Posterior cingulate gyrus (tissue), 11 donors: ENCODE results near the gene GHRH.
A peak's percentile ranks its signal among the peaks of the same experiment; 100 is the strongest.

ENCODE experiments used
- DNase-seq, 10 donors: peaks; one replicate each; pipeline versions ENCODE4 v3.0.0 to v3.0.0-alpha.2; 2020 to 2021; ENCODE audit warnings: mixed read lengths in 3 of 10
- intact Hi-C: fragments of 100-400 bp; cut with DNase I; formaldehyde crosslinking; loops from one replicate; pipeline ENCODE4 v1.15.1; 2023

Gene GHRH

GRCh38 chr20:37293301-37293943, 31.8 kb upstream of the GHRH start:
- intact Hi-C loops: no loop called here

GRCh38 chr20:37291724-37292126, 30.1 kb upstream of the GHRH start:
- intact Hi-C loops: no loop called here
- peak in 1 of 10 donors; percentile 14 for DNase-seq

More at GRCh38 chr20:37293301-37293943, 31.8 kb upstream of the GHRH start:
- peak in 1 of 10 donors; percentile 10 for DNase-seq

- DNase-seq: peak in 1 of 10 donors; percentile 41
- intact Hi-C loops: no loop called here
These were observed 28.7 kb upstream of the GHRH start for GRCh38 chr20:37290158-37290810.

- DNase-seq: peak in 1 of 10 donors; percentile 25
- intact Hi-C loops: no loop called here
These were observed 26.5 kb upstream of the GHRH start for GRCh38 chr20:37288091-37288490.

- DNase-seq: peak in 1 of 10 donors; percentile 43
- intact Hi-C loops: no loop called here
These were observed 24.2 kb upstream of the GHRH start for GRCh38 chr20:37285664-37286374.

GRCh38 chr20:37284691-37285161, 23.1 kb upstream of the GHRH start:
- DNase-seq: peak in 1 of 10 donors; percentile 57
- intact Hi-C loops: no loop called here

- intact Hi-C loops: no loop called here
- DNase-seq: no peak
These were observed 22.0 kb upstream of the GHRH start for GRCh38 chr20:37283530-37284195.

GRCh38 chr20:37282556-37282955, 20.9 kb upstream of the GHRH start:
- no peak for DNase-seq
- intact Hi-C loops: no loop called here

- intact Hi-C loops: no loop called here
- no peak for DNase-seq
These were observed 18.8 kb upstream of the GHRH start for GRCh38 chr20:37280403-37280802.

GRCh38 chr20:37279820-37280219, 18.2 kb upstream of the GHRH start:
- DNase-seq: peak in 1 of 10 donors; percentile 62
- intact Hi-C loops: loop anchor here (10.0 kb wide), 1 partner anchor 405 kb away; no protein-coding TSS in a partner anchor

- DNase-seq: peak in 1 of 10 donors; percentile 57
- intact Hi-C loops: loop anchor here (10.0 kb wide), 1 partner anchor 406 kb away; no protein-coding TSS in a partner anchor
These were observed 17.5 kb upstream of the GHRH start for GRCh38 chr20:37278966-37279590.

GRCh38 chr20:37277253-37277593, 15.6 kb upstream of the GHRH start:
- DNase-seq: no peak
- intact Hi-C loops: loop anchor here (10.0 kb wide), 1 partner anchor 408 kb away; no protein-coding TSS in a partner anchor

- intact Hi-C loops: loop anchor here (10.0 kb wide), 1 partner anchor 408 kb away; no protein-coding TSS in a partner anchor
- DNase-seq: peak in 2 of 10 donors; percentile 28 to 80
These were observed 15.1 kb upstream of the GHRH start for GRCh38 chr20:37276494-37277252.

- DNase-seq: peak in 1 of 10 donors; percentile 5
- intact Hi-C loops: loop anchor here (10.0 kb wide), 1 partner anchor 410 kb away; no protein-coding TSS in a partner anchor
These were observed 13.4 kb upstream of the GHRH start for GRCh38 chr20:37274851-37275524.

- intact Hi-C loops: loop anchor here (10.0 kb wide), 1 partner anchor 411 kb away; no protein-coding TSS in a partner anchor
- DNase-seq: no peak
These were observed 12.4 kb upstream of the GHRH start for GRCh38 chr20:37273988-37274387.

- DNase-seq: no peak
- intact Hi-C loops: loop anchor here (10.0 kb wide), 1 partner anchor 413 kb away; no protein-coding TSS in a partner anchor
These were observed 9.8 kb upstream of the GHRH start for GRCh38 chr20:37271421-37271768.

GRCh38 chr20:37270576-37271420, 9.2 kb upstream of the GHRH start:
- intact Hi-C loops: loop anchor here (10.0 kb wide), 1 partner anchor 414 kb away; no protein-coding TSS in a partner anchor
- no peak for DNase-seq
